ENCODE measurements around the gene TAAR9. TPM values are rescaled to one million over a fixed set of nuclear protein-coding genes. Genes with fewer than 3 reads are reported as not detected.

The TAAR9 gene
- total RNA-seq, 1 donor from 2014 or later: not detected

Small RNA genes lying within 50 kb of the gene (small RNA-seq; reads per million reads assigned to genes)
- not detected for gene TAAR7P (ENCODE audit: low replicate concordance)

Other genes starting within 250 kb of the TAAR9 start
- gene MOXD1, start 136.8 kb upstream of the TAAR9 start, total RNA-seq: 15.6 TPM
- gene STX7, start 25.2 kb upstream of the TAAR9 start, total RNA-seq: 25.9 TPM
- gene TAAR8, start 14.4 kb downstream of the TAAR9 start, total RNA-seq: not detected
- not detected for gene TAAR6, start 32.0 kb downstream of the TAAR9 start, total RNA-seq
- not detected for gene TAAR5, start 51.5 kb downstream of the TAAR9 start, total RNA-seq
- gene TAAR2, start 86.0 kb downstream of the TAAR9 start, total RNA-seq: not detected
- not detected for gene TAAR1, start 120.9 kb downstream of the TAAR9 start, total RNA-seq
- 0.89 TPM for gene VNN1, start 175.8 kb downstream of the TAAR9 start, total RNA-seq
- gene VNN2, start 219.6 kb downstream of the TAAR9 start, total RNA-seq: 25.3 TPM

All from skin of body (tissue), 2 donors.